WERI-Rb-1 (cell line): ENCODE data around the gene PTGER2.

Experiments
- DNase-seq: peaks from one replicate; pipeline ENCODE4 v3.0.0-alpha.2; 2020
- H3K27ac ChIP-seq: fragments of 250-450 bp; sonication (Bioruptor Pico); 2 replicates; pipeline ENCODE4 v1.5.1; 2020; ENCODE audit warnings: mild to moderate bottlenecking, moderate library complexity
- H3K27me3 ChIP-seq: fragments of 250-450 bp; sonication (Bioruptor Pico); 2 replicates; pipeline ENCODE4 v1.5.1; 2021; ENCODE audit warnings: mild to moderate bottlenecking, low read depth, moderate library complexity; ENCODE audit not compliant: insufficient read depth, severe bottlenecking
- H3K36me3 ChIP-seq: fragments of 250-450 bp; sonication (Bioruptor Pico); 2 replicates; pipeline ENCODE4 v1.5.1; 2020; ENCODE audit warnings: mild to moderate bottlenecking, moderate library complexity
- H3K4me3 ChIP-seq: 2 replicates; pipeline ENCODE4 v1.5.1; 2011; ENCODE audit warnings: low read depth, mild to moderate bottlenecking, control low read depth, low read length
- H3K9me3 ChIP-seq: fragments of 250-450 bp; sonication (Bioruptor Pico); 2 replicates; pipeline ENCODE4 v1.5.1; 2021; ENCODE audit warnings: mild to moderate bottlenecking, moderate library complexity; ENCODE audit not compliant: severe bottlenecking
- CTCF ChIP-seq: IDR thresholded peaks from 2 replicates; pipeline ENCODE4 v1.5.1; 2011; ENCODE audit warnings: low read depth, mild to moderate bottlenecking, control low read depth, inconsistent platforms, low read length

The PTGER2 gene

GRCh38 chr14:52268279-52269061, 45.6 kb upstream of the PTGER2 start:
- DNase-seq: no peak
- peaks cover 14% of the 10 kb centered on the region for H3K27me3 ChIP-seq
- H3K9me3 ChIP-seq: peaks cover 8% of the 10 kb centered on the region
- peak overlapping the region; percentile 23 for H3K4me3 ChIP-seq
- H3K27ac ChIP-seq: no peak overlapping the region
- no peaks in the 10 kb centered on the region for H3K36me3 ChIP-seq
- no peak for TF ChIP-seq CTCF

GRCh38 chr14:52269100-52269499, 45.0 kb upstream of the PTGER2 start:
- no peak for DNase-seq
- no peak overlapping the region for H3K4me3 ChIP-seq
- H3K36me3 ChIP-seq: no peaks in the 10 kb centered on the region
- no peak overlapping the region for H3K27ac ChIP-seq
- TF ChIP-seq CTCF: no peak
- H3K27me3 ChIP-seq: peaks cover 14% of the 10 kb centered on the region
- H3K9me3 ChIP-seq: peaks cover 8% of the 10 kb centered on the region

DNA sequence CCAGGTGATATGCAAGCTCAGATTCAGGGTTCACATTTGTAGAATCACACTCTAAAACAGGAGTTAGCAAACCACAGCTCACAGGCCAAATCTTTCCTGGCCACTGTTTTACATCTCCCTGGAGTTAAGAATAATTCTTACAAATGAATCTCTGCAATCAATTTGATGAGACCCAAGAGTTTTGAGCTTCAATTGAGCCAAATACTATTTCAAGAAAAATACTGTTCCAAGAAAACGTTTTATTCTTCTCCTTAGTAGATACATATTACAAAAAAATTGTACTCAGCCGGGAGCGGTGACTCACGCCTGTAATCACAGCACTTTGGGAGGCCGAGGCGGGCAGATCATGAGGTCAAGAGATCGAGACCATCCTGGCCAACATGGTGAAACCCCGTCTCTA, 44.1 kb upstream of the PTGER2 start:
- Histone ChIP-seq H3K36me3 (no peaks in the 10 kb centered on the region), H3K27ac (no peak overlapping the region), H3K9me3 (peaks cover 8% of the 10 kb centered on the region), H3K4me3 (no peak overlapping the region), H3K27me3 (peaks cover 14% of the 10 kb centered on the region)
- DNase-seq: no peak
- TF ChIP-seq CTCF: no peak

GRCh38 chr14:52271538-52271937, 42.6 kb upstream of the PTGER2 start:
- H3K4me3 ChIP-seq: no peak overlapping the region
- H3K36me3 ChIP-seq: no peaks in the 10 kb centered on the region
- H3K27me3 ChIP-seq: peaks cover 14% of the 10 kb centered on the region
- no peak for TF ChIP-seq CTCF
- DNase-seq: no peak
- H3K9me3 ChIP-seq: peaks cover 8% of the 10 kb centered on the region
- H3K27ac ChIP-seq: no peak overlapping the region

- Histone ChIP-seq H3K27me3 (peaks cover 14% of the 10 kb centered on the region), H3K36me3 (no peaks in the 10 kb centered on the region), H3K9me3 (peaks cover 8% of the 10 kb centered on the region), H3K4me3 (no peak overlapping the region), H3K27ac (no peak overlapping the region)
- DNase-seq: peak; percentile 31
- TF ChIP-seq CTCF: peak; percentile 65
These were observed 41.7 kb upstream of the PTGER2 start for GRCh38 chr14:52272375-52272774.

DNA sequence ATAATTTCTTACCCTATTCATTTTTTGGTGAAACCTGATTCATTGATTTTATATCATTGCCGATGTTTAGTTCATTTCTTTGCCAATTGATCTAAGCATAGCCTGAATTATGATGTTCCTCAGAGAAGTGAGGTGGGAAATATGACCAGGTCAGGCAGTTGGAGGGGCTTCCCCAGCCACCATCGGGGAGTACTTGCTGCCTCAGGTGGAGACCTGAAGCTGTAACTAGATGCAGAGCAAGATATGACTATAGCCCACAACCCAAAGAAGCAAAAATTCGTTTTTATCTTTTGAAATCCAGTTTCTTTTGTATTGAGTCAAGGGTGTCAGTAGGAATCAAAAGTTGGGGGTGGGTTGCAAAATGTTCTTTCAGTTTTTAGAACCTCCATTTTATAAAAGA, 38.7 kb upstream of the PTGER2 start:
- no peak overlapping the region for H3K4me3 ChIP-seq
- no peaks in the 10 kb centered on the region for H3K27me3 ChIP-seq
- no peaks in the 10 kb centered on the region for H3K9me3 ChIP-seq
- TF ChIP-seq CTCF: no peak
- H3K36me3 ChIP-seq: no peaks in the 10 kb centered on the region
- no peak for DNase-seq
- no peak overlapping the region for H3K27ac ChIP-seq
